ENCODE data around the gene HPS6.

- TF ChIP-seq RAD21 (CRISPR knock-in tag; conservative IDR thresholded peaks at IDR 0.05 in 1 of 2, IDR thresholded peaks at IDR 0.05 in 1 of 2) (no peak), TEAD4 (IDR thresholded peaks at IDR 0.05; ENCODE audit: low read length) (no peak), TEAD4 (CRISPR knock-in tag; IDR thresholded peaks at IDR 0.05; ENCODE audit: borderline replicate concordance) (no peak), ZNF445 (CRISPR knock-in tag; IDR thresholded peaks at IDR 0.05; ENCODE audit: low read depth) (no peak)
Observed at GRCh38 chr10:102096449-102096848, 31.3 kb downstream of the HPS6 start.

All from K562 (cell line).